Umbilical cord (tissue), 2 donors: Measurements from ENCODE around the gene SMG9. TPM values are rescaled to one million over a fixed set of nuclear protein-coding genes. Genes with fewer than 3 reads are reported as not detected.
A peak's percentile ranks its signal among the peaks of the same experiment; 100 is the strongest.
"Not testable (repeated sequence)": the region's sequence is repeated elsewhere in the genome, so short reads cannot be mapped to it uniquely, and the experiment has no call there.

Experiments used
- DNase-seq: peaks from one replicate; pipeline ENCODE4 v3.0.0-alpha.2; 2015; ENCODE audit warnings: low spot score
- total RNA-seq: library from RNA; depleted of rRNA; stranded (reverse); fragments of >200 nt; gene quantifications from one replicate; pipeline ENCODE4 v1.2.3, GENCODE V29; 2014; ENCODE audit warnings: low replicate concordance; ENCODE audit not compliant: insufficient read depth

The SMG9 gene
- total RNA-seq, 1 donor from 2014 or later = 10.1 TPM

- no peak for DNase-seq
Measured at GRCh38 chr19:43691755-43692154, 63.0 kb downstream of the SMG9 start.

- DNase-seq = no peak
Measured at GRCh38 chr19:43690890-43691289, 63.9 kb downstream of the SMG9 start.

- DNase-seq = no peak
Measured at GRCh38 chr19:43690444-43690843, 64.3 kb downstream of the SMG9 start.

- DNase-seq = no peak
Measured at GRCh38 chr19:43688059-43688701, 66.6 kb downstream of the SMG9 start.

- no peak for DNase-seq
Measured at GRCh38 chr19:43687660-43687997, 67.1 kb downstream of the SMG9 start.

- no peak for DNase-seq
Measured at GRCh38 chr19:43684326-43684725, 70.4 kb downstream of the SMG9 start.

- DNase-seq = no peak
Measured at GRCh38 chr19:43683905-43684304, 70.9 kb downstream of the SMG9 start.

GRCh38 chr19:43682824-43683661, 71.7 kb downstream of the SMG9 start:
- DNase-seq = no peak

- DNase-seq = not testable (repeated sequence)
Measured at GRCh38 chr19:43682269-43682668, 72.5 kb downstream of the SMG9 start.

- no peak for DNase-seq
Measured at GRCh38 chr19:43681821-43682220, 72.9 kb downstream of the SMG9 start.

- peak; percentile 17 for DNase-seq
Measured at GRCh38 chr19:43678512-43679261, 76.1 kb downstream of the SMG9 start.

Other genes with a start within 250 kb of the SMG9 start
- 33.7 TPM for gene ETHE1, start 227.8 kb downstream of the SMG9 start, total RNA-seq
- gene ZNF575, start 221.8 kb downstream of the SMG9 start, total RNA-seq = 0.24 TPM
- 6.0 TPM for gene XRCC1, start 179.4 kb downstream of the SMG9 start, total RNA-seq
- 17.3 TPM for gene PINLYP, start 179.2 kb downstream of the SMG9 start, total RNA-seq
- gene IRGQ, start 158.8 kb downstream of the SMG9 start, total RNA-seq = 17.6 TPM
- gene ZNF576, start 158.4 kb downstream of the SMG9 start, total RNA-seq = 15.9 TPM
- 0.24 TPM for gene SRRM5, start 142.9 kb downstream of the SMG9 start, total RNA-seq
- gene ZNF428, start 135.3 kb downstream of the SMG9 start, total RNA-seq = 18.8 TPM
- gene CADM4, start 115.1 kb downstream of the SMG9 start, total RNA-seq = 2.9 TPM
- 30.1 TPM for gene PLAUR, start 84.8 kb downstream of the SMG9 start, total RNA-seq
- gene IRGC, start 38.9 kb downstream of the SMG9 start, total RNA-seq = not detected
- gene KCNN4, start 26.0 kb upstream of the SMG9 start, total RNA-seq = 6.3 TPM
- 3.1 TPM for gene LYPD5, start 47.5 kb upstream of the SMG9 start, total RNA-seq
- gene ZNF283, start 72.4 kb upstream of the SMG9 start, total RNA-seq = 28.6 TPM
- 12.5 TPM for gene ZNF404, start 129.0 kb upstream of the SMG9 start, total RNA-seq
- 14.9 TPM for gene ZNF45, start 180.3 kb upstream of the SMG9 start, total RNA-seq
- 15.9 TPM for gene ZNF221, start 196.3 kb upstream of the SMG9 start, total RNA-seq
- gene ZNF155, start 229.2 kb upstream of the SMG9 start, total RNA-seq = 7.5 TPM
- gene ZNF230, start 248.0 kb upstream of the SMG9 start, total RNA-seq = 11.3 TPM